Stimulated activated CD8-positive, alpha-beta memory T cell treated with anti-CD3 and anti-CD28 coated beads, Interleukin-12 subunit alpha, Interleukin-12 subunit beta, amount 100 ng/mL, for 4 hours (primary cell): ENCODE results near the gene NCAN.

Experiments
- DNase-seq: peaks from one replicate; pipeline ENCODE4 v3.0.0-alpha.2; 2020; ENCODE audit warnings: low read depth

NCAN gene

DNA sequence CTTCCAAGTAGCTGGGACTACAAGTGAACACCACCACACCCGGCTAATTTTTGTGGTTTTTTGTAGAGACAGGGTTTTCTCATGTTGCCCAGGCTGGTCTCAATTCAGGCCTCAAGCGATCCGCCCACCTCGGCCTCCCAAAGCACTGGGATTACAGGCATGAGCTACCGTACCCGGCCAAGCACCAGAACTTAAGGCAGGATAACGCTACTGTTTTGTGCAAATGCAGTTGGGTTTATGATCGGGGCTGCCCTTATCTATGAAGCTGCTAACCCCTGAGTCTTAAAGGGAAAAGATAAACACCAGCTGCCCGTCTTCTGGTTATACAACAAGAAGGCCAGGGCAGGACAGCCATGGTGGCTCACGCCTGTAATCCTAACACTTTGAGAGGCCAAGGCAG, 73.9 kb downstream of the NCAN start:
- no peak for DNase-seq

DNA sequence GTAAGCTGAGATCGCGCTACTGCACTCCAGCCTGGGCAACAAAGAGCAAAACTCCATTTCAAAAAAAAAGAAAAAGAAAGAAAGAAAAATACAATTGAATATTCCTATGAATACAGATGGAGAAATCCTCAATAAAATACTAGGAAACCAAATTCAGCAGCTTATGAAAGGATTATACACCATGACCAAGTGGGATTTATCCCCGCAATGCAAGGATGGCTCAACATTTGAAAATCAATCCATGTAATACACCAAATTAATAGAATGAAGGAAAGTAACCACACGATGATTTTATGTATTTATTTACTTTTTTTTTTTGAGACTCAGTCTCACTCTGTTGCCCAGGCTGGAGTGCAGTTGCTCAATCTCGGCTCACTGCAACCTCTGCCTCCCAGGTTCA, 80.8 kb downstream of the NCAN start:
- no peak for DNase-seq

DNA sequence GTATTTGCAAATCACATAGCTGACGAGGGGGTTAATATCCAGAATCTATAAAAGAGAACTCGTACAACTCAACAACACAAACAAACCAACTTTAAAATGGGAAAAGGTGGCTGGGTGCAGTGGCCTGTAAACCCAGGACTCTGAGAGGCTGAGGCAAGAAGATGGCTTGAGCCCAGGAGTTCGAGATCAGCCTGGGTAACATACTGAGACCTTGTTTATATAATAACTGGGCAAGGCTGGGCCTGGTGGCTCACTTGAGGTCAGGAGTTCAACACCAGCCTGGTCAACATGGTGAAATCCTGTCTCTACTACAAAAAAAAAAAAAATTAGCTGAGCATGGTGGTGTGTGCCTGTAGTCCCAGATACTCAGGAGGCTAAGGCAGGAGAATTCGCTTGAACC, 83.2 kb downstream of the NCAN start:
- no peak for DNase-seq

DNA sequence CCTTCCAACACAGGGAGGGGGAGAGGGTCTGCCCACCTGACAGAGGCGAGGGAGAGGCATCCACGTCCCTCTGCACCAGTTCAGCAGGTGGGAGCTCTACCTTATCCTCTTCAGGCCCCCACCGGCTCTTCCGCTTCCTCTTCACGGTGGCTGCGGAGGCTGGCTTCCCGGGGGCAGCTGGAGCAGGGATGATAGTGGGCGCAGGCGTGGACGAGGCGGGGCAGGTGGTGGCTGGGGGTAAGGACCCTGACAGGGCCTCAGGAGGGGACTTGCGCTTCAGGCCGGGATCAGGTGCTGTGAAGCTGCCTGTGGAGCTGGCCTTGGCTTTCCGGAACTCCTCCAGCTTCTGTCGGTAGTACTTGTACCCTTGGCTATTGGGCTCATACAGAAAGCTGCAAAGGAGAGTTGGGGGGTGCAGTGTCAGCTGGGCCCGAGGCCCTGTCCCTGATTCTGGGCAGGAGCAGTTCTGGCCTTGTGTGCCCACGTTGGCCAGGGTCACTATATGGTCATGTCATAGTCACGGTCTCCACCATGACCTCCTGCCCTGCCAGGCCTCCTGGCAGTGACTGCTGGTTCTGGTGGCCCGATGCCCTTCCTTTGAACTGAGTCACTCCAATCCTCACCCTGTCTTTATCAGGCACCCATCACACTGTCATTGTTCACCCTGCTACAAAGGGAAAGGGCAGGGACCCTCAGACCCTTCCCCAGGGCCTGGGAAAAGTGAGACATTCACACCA, 85.4 kb downstream of the NCAN start:
- no peak for DNase-seq

DNA sequence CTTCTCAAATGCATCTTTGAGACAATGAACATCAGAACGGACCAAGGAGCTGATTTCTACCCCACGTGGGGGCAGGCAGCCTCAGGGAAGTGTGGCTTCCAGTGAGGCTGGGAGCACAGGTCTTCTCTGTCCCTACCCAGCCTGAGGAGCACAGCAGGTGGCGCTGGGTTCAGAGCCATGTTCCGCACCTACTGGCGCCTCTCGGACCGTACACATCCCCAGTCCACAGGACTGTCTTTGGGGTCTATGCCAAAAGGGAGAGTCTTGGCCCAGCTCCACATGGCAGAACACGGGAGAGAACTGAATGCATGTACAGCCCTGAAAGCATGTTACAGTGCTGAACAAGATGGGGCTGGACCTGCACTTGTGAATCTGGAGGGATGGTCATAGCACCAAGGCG, 86.0 kb downstream of the NCAN start:
- no peak for DNase-seq

DNA sequence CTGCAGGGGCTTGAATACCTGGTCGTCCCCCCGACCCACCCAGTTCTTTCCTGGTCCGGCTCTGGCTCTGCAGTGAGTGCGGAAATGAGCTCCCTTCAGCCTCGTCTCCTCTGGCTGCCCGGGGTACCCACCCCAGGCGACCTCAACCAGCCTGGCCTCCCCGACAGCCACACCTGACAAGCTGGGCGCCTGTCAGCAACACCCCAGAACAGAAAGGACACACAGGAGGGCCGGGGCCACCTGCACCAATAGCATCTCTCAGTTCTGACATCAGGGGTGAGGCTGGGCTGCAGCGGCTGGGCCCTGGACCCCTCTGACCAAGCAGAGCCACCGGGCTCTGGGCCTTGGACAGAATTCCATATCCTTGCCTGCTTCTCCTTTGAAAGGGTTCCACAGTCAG, 88.9 kb downstream of the NCAN start:
- DNase-seq: no peak
